ENCODE results near the gene VSIG10L. TPM values are rescaled to one million over a fixed set of nuclear protein-coding genes. Genes with fewer than 3 reads are reported as not detected.

The VSIG10L gene
- 0.35 and 2.0 TPM in 2 replicates for total RNA-seq

DNA sequence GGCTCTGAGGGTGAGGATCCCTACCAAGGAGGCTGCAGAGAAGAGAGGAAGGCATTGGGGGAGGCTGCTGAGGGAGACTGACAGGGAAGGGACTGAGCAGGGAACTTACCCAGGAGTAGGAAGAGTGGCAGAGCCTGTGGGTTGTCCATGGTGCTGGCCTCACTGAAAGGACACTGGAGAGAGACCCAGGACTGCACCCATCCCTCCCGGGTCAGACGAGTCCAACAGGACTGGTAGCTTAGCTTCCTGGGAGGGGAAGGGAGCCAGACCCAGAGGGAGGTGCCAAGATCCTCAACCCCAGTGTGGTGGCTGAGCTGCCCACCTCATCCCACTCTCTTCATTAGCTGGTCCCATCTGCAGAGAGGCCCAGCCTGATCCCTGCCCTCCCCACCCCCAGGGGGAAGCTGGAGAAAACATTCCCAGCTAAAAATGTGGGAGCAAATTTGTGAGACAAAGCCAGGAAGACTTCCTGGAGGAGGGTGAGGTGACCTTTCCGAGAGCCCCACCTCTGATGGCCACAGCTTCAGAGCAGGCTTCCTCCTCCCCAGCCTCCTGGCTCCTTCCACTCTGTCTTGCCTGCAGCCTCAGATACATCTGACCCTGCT lies at the start of gene VSIG10L:
TSS of gene VSIG10L (minus strand) at position 164 of the 605 bp plus-strand sequence. CDS start at position 149, 15 bp downstream.

GRCh38 chr19:51387924-51388389 lies 46.0 kb upstream of the VSIG10L start, which contains the start of gene LIM2:
TSS of gene LIM2 (minus strand) at chr19:51387974. CDS start at chr19:51387443, 531 bp downstream.

GRCh38 chr19:51372649-51373504 lies 30.9 kb upstream of the VSIG10L start, which contains the start of gene NKG7:
TSS of gene NKG7 (minus strand) at chr19:51372654. CDS start at chr19:51372535, 119 bp downstream.

GRCh38 chr19:51368366-51369282 lies 26.7 kb upstream of the VSIG10L start, which contains the start of gene CLDND2:
TSS of gene CLDND2 (minus strand) at chr19:51369003. CDS start at chr19:51368577, 426 bp downstream.

GRCh38 chr19:51365965-51366388 lies 24.0 kb upstream of the VSIG10L start, which contains the start of gene ETFB:
TSS of gene ETFB (minus strand) at chr19:51366388. CDS start at chr19:51366326, 62 bp downstream.

GRCh38 chr19:51311351-51312257 lies 30.3 kb downstream of the VSIG10L start, which contains the start of gene IGLON5:
TSS of gene IGLON5 (plus strand) at chr19:51311644. CDS start at chr19:51311848, 204 bp downstream.

Other genes starting within 250 kb of the VSIG10L start
- 17.4 and 25.4 TPM in 2 replicates for gene CTU1, start 233.7 kb downstream of the VSIG10L start, total RNA-seq
- gene SIGLEC9, start 217.2 kb downstream of the VSIG10L start, total RNA-seq = not detected in 2 replicates
- gene SIGLEC7, start 199.8 kb downstream of the VSIG10L start, total RNA-seq = not detected in 2 replicates
- not detected in 2 replicates for gene CD33, start 117.1 kb downstream of the VSIG10L start, total RNA-seq
- not detected in 2 replicates for gene SIGLECL1, start 91.1 kb downstream of the VSIG10L start, total RNA-seq
- gene IGLON5, start 30.5 kb downstream of the VSIG10L start, total RNA-seq = 0.09 and 0.58 TPM in 2 replicates
- gene ETFB, start 24.2 kb upstream of the VSIG10L start, total RNA-seq = 109 and 114 TPM in 2 replicates
- gene CLDND2, start 26.9 kb upstream of the VSIG10L start, total RNA-seq = not detected in 2 replicates
- gene NKG7, start 30.5 kb upstream of the VSIG10L start, total RNA-seq = not detected in 2 replicates
- not detected in 2 replicates for gene LIM2, start 45.8 kb upstream of the VSIG10L start, total RNA-seq
- not detected in 2 replicates for gene C19orf84, start 48.5 kb upstream of the VSIG10L start, total RNA-seq
- gene SIGLEC10, start 75.5 kb upstream of the VSIG10L start, total RNA-seq = not detected in 2 replicates
- not detected in 2 replicates for gene SIGLEC8, start 116.3 kb upstream of the VSIG10L start, total RNA-seq
- gene CEACAM18, start 136.4 kb upstream of the VSIG10L start, total RNA-seq = not detected in 2 replicates
- gene SIGLEC12, start 159.7 kb upstream of the VSIG10L start, total RNA-seq = not detected in 2 replicates
- gene SIGLEC6, start 189.5 kb upstream of the VSIG10L start, total RNA-seq = not detected in 2 replicates
- 2.6 and 3.3 TPM in 2 replicates for gene ZNF175, start 229.1 kb upstream of the VSIG10L start, total RNA-seq